Measurements from ENCODE around the gene CROT.
"Not testable (repeated sequence)": the region's sequence is repeated elsewhere in the genome, so short reads cannot be mapped to it uniquely, and the experiment has no call there.

CROT gene, protein sequence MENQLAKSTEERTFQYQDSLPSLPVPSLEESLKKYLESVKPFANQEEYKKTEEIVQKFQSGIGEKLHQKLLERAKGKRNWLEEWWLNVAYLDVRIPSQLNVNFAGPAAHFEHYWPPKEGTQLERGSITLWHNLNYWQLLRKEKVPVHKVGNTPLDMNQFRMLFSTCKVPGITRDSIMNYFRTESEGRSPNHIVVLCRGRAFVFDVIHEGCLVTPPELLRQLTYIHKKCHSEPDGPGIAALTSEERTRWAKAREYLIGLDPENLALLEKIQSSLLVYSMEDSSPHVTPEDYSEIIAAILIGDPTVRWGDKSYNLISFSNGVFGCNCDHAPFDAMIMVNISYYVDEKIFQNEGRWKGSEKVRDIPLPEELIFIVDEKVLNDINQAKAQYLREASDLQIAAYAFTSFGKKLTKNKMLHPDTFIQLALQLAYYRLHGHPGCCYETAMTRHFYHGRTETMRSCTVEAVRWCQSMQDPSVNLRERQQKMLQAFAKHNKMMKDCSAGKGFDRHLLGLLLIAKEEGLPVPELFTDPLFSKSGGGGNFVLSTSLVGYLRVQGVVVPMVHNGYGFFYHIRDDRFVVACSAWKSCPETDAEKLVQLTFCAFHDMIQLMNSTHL

DNA sequence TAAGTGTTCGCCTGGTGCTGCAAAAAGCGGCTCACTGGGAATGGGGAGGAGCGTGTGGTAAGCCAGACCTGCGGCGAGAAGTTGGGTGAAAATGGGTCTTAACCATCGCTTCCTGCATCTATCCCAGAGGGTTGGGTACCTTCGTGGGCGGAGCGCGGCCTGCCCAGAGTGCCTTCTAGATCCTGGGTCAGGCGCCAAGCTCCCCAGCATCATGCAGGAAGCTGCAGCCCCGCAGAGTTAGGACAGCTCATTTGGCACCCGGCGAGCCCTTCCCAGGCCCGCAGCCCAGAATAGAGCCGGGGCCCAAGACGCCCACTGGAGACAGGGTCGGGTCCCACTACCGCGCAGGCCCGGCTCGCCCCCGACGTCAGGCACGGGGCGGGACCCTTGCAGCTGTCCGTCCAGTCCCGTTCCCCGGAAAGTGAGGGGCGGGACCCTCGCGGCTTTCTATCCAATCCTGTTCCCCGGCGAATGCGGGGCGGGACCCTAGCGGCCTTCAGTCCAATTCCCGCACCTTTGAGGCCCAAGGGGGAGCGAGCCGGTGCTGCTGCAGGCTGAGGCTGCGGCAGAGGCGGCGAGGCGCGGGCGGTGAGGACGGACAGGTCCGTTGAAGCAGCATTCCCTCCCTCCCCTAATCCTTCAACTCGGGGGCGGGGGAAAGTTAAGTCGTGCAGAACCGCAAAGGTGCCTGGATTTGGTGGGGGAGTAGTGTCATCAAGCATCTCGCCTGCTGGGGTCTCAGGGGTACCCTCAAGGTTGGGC, at the start of gene CROT:
Gene CROT, plus strand, starts transcription at position 499 of the 762 bp plus-strand sequence. CDS start 3,405 bp downstream, outside the sequence.
- DNase-seq: peak; percentile 46

DNA sequence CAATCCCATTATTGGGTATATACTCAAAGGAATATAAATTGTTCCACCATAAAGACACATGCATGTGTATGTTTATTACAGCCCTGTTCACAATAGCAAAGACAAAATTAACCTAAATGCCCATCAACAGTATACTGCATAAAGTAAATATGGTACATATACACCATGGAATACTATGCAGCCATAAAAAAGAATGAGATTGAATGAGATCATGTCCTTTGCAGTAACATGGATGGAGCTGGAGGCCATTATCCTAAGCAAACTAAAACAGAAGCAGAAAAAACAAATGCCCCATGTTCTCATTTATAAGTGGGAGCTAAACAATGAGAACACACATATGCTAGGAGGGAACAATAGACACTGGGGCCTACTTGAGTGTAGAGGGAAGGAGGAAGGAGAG, 44.7 kb upstream of the CROT start:
- DNase-seq: no peak

DNA sequence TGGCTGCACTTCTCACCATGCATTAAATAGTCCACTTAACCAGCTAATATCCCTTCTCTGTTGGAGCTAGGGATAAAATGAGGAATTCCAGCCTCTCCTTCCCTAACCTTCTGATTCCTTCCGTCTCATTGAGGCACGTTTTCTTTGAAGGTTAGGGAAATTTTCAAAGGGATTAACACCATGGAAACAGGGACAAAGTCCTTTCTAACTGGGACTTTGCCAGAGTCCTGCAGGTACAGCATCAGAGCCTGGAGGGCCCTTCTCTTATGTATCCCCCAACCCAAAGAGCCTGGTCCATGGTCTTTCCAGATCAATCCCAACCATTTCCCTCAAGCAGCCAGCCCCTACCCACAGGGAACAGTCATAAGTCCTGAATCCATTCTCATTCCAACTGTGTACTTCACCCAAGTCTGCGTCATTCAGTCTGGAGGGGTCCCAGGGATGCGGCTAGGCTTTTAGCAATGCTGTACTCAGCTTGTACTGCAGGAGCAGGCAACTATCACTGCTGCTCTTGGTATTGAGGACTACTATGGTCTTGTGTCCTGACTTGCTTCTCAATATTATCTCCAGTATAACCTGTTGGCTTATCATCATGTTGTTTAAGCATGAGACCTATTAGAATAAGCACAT, 34.6 kb upstream of the CROT start:
- DNase-seq: no peak

DNA sequence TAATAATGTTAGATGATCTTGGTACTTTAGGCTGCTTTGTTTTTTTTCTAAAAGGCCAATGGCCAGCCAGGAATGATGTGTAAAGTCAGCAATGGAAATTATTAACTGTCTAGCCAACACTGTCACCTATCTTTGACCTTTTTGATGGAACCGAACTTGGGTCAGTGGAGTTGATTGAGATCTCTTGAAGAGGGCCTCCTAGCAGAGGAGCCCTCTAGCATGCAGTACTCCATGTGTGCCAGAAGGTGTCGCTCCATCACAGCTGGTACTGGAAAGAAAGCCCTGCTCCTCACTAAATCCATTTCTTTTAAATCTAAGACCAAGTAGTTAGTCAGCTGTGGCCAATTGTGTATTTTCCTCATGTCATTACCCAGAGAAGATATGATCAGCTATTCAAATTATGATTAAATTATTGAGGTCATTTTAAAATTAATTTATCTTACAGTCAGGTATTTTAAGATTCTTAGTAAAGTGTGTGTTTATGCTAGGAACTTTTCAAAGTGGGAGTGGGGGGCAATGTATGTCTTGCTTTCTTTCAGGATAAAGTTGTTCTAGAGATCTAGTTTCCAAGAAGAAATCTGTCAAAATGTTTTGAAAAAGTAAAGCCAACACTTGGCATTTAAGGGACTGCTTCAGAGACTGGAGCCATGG, 33.1 kb upstream of the CROT start:
- DNase-seq: no peak

DNA sequence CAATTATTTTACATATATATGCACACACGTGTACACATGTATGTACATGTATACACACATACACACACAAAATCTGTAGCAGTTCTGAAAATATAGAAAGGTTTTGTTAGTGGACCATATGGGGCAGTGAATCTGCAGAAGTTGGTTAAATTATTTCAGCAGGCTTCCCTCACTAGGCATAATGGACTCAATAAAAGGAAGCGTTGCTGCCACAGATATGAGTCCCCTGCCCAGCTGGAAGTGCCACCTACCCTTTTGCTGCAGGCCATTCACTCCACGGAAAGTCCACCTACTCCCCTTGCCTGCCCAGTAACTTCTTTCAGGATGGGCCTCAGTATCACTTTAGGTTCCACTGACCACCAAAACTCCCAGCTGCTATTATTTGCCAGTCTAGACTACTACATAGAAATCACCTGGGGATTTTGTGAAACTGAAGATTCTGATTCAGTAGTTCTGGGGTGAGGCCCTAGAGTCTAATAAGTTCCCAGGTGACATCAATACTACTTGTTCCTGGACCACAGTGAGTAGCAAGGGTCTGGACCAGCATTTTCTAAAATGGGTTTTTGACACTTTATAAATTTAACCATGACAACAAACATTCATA, 29.3 kb upstream of the CROT start:
- DNase-seq: no peak

DNA sequence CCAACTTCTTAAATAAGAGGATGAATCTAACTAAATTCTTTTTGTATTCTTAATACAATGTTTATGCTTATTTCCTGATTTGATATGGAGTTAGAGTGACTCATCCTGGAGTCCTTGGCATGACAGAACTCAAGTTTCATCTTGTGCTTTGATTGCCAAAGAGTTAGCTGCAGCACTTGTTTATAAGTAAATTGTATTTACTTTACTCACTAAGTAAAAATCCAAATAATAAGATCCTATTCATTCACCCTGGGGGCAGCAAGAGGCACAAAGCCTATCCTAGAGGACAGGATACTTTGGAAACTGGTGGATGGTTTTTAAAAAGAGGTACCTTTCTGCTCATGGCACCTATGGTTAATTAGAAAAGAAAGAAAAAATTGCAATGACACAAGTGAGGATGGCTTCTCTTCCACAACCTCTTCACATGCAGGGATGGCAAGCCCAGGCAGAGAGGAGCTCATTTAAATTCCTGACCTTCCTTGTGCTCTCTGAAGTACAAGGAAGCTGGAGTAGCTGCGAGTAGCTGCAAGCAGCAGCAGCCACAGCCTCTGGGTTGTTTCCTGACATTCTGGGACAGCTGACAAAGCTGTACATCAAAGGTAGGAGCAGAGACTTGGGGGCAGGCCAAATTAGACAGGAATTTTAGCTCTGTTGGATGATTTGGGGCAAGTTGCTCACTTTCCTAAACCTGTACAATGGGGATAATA, 28.5 kb upstream of the CROT start:
- DNase-seq: no peak

DNA sequence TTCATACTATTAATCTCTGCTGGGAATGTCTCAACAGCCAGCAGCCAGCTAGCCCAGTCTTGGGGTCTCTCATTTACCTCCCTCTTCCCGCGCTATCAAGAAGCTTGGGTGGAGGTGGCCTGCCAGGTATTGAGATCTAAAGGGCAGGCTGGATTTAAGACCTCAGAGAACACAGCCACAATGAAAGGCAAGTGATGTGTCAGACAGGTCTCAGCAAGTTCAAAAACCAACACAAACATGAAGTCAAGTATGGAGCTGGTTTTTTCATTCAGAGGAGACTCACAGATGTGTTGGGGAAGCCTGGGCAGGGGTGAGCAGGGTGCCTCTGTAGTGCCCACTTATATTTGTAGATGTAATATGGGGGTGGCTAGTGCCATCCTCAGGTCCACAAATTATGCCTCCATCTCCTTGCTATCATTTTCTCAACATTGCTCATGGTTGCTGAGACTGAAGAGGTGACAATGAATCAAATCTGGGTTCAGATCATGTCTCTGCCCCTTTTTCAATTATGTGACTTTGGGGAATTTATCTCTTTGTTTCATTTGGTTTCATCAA, 27.7 kb upstream of the CROT start:
- no peak for DNase-seq

DNA sequence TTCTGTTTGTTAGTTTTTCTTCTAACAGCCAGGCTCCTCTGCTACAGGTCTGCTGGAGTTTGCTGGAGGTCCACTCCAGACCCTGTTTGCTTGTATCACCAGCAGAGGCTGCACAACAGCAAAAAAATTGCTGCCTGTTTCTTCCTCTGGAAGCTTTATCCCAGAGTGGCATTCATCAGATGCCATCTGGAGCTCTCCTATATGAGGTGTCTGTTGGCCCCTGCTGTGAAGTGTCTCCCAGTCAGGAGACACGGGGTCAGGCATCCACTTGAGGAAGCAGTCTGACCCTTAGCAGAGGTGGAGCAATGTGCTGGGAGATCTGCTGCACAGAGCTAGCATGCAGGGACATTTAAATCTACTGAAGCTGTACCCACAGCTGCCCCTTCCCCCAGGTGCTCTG, 26.7 kb upstream of the CROT start:
- no peak for DNase-seq

DNA sequence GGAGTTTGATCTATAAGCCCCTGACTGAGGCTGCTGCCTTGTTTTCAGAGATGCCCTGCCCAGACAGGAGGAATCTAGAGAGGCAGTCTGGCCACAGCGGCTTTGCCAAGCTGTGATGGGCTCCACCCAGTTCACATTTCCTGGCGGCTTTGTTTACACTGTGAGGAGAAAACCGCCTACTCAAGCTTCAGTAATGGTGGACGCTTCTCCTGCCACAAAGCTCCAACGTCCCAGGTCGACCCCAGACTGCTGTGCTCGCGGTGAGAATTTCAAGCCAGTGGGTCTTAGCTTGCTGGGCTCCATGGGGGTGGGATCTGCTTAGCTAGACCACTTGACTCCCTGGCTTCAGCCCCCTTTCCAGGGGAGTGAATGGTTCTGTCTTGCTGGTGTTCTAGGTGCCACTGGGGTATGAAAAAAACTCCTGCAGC, 26.3 kb upstream of the CROT start:
- not testable (repeated sequence) for DNase-seq

DNA sequence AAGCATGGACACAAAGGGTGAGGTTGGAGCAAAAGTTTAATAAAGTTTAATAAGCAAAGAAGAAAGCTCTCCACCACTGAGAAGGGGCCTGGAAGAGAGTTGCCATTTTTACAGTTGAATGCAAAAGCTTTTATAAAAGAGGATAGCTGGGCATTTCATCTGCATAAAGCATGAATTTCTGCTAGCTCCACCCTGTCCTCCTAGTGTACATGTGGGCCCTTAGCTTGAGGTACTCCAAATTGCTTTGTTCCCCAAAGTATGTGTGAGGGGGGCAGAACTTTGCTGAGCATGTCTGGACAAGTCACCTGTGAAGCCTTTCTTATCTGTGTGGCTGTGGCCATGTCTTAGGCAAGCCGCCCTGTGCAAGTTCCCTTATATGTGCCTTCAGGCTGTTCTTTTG, 22.6 kb upstream of the CROT start:
- DNase-seq: no peak

DNA sequence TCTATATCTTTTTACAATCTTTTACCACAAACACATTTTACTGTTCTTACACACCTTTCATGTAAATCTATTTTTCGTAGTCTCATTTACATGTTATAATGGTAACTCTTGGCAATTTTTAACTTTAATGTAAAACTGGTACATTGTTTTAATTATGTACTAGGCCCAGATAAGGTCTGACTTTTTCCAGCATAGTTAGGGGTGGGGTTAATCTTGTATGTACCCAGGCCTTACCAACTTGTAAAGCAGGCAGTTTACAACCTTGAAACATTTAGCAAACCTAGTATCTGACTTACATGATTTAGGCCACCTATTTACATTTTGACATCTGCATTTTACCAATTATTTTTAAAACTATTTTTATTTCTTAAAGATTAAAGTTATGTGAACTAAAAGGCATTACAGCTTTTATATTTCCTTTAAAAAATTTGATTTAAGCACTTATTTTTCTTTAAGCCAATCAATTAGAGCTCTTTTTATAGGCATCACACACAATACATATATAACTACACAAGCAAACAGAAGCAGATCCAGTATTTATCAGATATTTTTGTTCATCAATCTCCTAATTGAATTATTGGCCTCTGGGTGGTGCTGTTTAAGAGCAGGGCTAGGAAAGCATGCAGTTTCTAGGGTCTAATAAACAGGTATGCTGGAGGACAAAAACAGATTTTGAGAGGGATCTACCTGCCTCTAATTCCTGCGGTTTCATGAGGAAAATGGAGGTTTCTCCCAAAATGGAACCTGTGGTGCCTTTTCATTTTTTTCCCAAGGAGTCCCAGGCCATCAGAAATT, 19.7 kb upstream of the CROT start:
- DNase-seq: no peak

DNA sequence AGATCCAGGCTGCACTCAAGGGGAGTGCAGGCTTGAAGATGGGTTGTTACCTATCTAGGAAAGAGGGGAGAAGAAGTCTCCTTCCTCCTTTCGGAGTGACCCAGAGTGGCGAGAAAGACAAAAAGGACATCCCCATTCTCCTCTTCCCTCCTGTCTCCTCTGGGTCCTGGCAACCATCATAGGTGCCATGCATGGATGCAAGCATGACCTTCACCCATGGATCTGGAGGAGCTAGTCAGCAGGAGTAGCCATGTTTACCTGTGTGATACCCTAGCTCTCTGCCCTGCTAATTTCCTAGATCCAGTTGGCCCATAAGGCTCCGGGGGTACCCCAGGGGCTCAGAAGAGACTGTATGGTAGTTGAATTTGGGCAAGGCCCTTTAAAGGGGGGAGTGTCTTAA, 17.2 kb upstream of the CROT start:
- DNase-seq: no peak

DNA sequence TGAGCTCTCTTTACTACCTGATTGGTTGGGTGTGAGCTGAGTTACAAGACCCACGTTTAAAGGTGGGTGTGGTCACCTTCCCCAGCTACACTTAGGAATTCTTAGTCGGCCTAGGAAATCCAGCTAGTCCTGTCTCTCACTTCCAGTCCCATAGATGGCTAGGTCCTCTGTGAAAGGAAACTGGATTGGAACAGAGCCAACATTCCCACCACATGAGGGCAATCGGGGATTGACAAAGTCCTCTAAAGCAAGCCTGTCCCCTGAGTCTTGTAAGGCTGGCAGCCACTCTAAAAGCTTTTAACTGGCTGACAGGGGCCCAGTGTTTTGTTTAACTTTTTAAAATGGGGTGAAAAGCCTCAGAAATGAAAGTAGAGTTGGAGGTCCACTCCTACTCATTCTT, 15.1 kb upstream of the CROT start:
- no peak for DNase-seq

DNA sequence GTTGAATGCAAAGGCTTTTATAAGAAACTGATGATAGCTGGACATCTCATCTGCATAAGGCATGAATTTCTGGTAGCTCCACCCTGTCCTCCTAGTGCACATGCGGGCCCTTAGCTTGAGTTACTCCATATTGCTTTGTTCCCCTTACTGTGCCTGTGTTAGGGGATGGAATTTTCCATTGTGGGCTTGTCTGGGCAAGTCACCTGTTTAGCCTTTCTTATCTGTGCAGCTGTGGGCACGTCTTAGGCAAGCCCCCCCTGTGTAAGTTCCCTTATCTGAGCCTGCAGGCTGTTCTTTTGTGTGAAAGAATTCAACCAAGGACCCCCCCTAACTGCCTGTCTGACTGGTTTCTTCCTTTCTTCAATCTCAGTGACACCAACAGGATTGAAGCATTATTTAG, 14.5 kb upstream of the CROT start:
- no peak for DNase-seq

DNA sequence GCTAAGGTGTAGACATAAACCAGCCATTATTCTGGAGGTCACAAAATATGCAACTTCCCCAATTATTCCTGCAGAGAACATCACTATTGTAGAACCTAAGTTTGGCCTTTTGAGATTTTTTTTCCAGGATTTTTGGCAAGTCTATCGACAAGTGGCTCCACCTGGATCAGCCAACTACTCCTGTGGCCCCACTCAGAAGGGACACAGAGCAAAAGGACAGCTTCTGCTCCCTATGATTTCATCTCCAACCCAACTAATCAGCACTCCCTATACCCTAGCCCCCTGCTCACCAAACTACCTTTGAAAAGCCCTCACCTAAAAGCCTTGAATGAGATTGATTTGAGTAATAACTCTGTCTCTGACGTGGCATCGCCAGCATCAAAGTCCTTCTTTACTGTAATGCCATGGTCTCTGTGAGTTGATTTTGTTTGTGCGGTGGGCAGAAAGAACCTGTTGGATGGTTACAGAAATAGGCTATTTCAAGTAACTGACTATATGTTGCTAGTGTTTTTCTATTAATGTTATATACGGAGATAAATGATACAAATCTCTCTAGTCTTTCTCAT, 13.7 kb upstream of the CROT start:
- DNase-seq: no peak

DNA sequence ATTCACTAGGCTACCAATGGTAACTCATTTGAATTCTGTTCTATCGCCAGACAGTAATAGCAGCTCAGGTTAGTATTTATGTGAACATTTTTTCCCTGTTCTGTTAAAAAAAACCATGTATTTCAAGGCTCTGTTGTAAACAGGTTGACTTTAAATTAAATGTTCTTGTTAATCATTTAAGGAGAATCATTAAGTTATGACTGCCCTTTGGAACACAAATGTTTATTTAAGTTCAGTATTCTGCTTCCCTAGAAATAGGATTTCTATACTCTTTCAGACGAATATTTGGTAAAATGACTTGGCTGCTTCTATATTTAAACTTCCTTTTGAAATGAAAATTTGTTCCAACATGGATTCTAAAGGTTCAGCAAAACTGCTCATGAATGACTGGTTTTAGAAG, 13.1 kb upstream of the CROT start:
- no peak for DNase-seq

DNA sequence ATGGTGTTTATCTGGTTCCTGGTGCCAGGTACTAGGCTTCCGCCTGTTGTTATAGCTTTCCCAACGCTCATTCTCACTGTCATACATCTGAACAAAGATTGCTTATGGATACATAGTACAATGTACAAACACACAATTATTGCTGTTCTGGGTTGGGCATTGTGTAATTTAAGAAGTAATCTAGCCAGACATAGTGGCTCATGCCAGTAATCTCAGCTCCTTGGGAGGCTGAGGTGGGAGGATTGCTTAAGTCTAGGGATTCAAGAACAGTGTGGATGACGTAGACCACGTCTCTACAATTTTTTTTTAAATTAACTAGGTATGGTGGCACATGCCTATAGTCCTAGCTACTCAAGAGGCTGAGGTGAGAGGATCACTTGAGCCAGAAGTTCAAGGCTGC, 9.3 kb upstream of the CROT start:
- DNase-seq: no peak

DNA sequence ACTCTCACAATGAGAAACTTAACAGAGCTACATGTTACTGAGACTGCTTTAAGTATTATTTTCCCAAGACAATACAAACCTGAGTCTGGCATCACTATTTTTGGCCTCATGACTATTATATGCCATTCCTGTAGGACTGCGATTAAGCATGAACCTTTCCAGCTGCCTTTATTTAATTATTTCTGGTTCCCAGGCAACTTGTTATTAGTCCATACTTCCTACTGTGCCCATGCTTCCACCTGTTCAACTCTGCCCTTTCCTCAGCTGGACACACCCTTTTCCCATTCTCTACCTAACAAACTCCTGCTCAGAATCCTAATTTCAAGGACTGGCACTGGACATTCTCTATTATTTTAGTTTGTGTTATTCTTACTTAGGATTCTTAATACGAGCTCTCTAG, 8.1 kb upstream of the CROT start:
- no peak for DNase-seq

DNA sequence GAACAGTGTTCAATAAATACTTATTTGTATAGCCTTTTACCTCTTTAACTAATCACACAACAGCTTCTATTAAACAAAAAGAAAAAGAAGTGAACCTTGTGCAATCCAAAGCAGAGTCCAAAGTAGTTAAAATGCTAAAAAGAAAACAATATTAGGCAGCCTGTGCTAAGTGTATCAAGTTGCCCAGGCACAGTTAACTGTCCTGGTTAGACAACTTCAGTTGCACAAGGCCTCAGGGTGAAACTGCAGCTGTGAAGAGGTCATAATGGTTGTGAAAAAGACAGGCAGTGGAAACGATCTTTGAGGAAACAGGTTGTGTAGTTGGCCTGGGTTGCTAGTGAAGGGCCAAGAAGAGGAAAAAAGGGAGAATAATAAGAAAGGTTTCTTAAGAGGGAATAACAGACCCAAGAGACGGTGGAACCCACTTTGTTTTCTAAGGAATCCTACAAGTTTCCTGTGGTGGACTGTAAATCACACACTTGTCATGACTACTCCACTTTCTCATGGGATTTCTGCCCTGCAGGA, 6.0 kb upstream of the CROT start:
- no peak for DNase-seq

DNA sequence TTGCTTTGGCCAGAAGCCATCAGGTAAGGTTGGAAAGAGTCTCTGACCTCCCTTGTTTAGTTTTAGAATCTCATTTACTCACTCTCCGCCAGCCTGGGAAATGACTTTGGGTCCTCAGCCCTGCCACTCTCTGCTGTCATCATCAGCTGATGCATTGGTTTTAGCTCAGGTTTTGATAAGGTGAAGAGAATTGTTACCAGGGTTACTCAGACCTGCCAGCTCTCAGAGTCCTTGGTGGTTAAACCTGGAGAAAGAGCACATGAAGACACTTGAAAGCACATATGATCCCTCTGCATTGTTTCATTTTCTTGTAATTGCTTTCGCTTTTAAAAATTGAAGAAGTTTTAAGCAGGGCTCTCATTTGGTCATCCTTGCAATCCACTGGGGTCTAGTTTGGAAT, 4.0 kb upstream of the CROT start:
- no peak for DNase-seq
